HepG2 (cell line): ENCODE results near the gene LTBR. TPM values are rescaled to one million over a fixed set of nuclear protein-coding genes. Genes with fewer than 3 reads are reported as not detected.

Source experiments
- ATAC-seq: fragments of 200-7000 bp; cut with Tn5 transposase; 3 replicates; pipeline ENCODE4 v1.9.1; 2020; ENCODE audit warnings: mild to moderate bottlenecking, moderate library complexity
- BruUV-seq: library from RNA; stranded (reverse); fragments of 400-500 nt; replicated peaks from 2 replicates; lab custom pipeline; 2021; lab: Mats Ljungman, UMichigan
- CTCF ChIA-PET: fragments of 300-600 bp; formaldehyde crosslinking; extraction: SDS; loops from one replicate; lab custom pipeline; 2021; ENCODE audit warnings: low total read pairs, inconsistent platforms, low intra/inter-chr PET ratio; lab: Yijun Ruan, JAX
- POLR2A ChIA-PET: fragments of 350-600 bp; sonication (Branson Sonifier 250); formaldehyde crosslinking; loops from one replicate; lab custom pipeline; 2020; ENCODE audit warnings: antibody characterized with exemption, inconsistent platforms; lab: Yijun Ruan, JAX
- DNase-seq: peaks from one replicate; pipeline ENCODE4 v3.0.0-alpha.2; 2015; ENCODE audit warnings: low spot score
- FAIRE-seq: peaks from 3 replicates; lab custom pipeline; 2011; peaks lifted over from hg19 to GRCh38; lab: Jason Lieb, UNC
- H2AFZ ChIP-seq: one replicate; pipeline ENCODE4 v1.6.1; 2011; ENCODE audit warnings: low read length, inconsistent platforms
- H3K27ac ChIP-seq: fragments of 300-600 bp; 3 replicates; pipeline ENCODE4 v1.8.0; 2011; ENCODE audit warnings: mixed run types, mild to moderate bottlenecking, mixed read lengths, low read length, inconsistent platforms; ENCODE audit not compliant: insufficient read depth; ENCODE audit errors: extremely low read length
- H3K27me3 ChIP-seq, 2 experiments: fragments of 200-600 bp in 1 of 2; 2 replicates in 1 of 2; 3 replicates in 1 of 2; pipeline versions ENCODE4 v1.6.0 to v1.8.0; 2011; ENCODE audit warnings: low read length in 2 of 2, mild to moderate bottlenecking in 2 of 2, moderate library complexity in 2 of 2, inconsistent platforms in 1 of 2; ENCODE audit not compliant: insufficient read depth in 2 of 2, control insufficient read depth in 1 of 2
- H3K36me3 ChIP-seq, 2 experiments: fragments of 200-600 bp in 1 of 2; replicated peaks in 1 of 2; 2 replicates in 1 of 2; 3 replicates in 1 of 2; pipeline versions ENCODE4 v1.5.1 to v1.8.0; 2011; ENCODE audit warnings: low read length in 2 of 2, inconsistent platforms in 1 of 2; ENCODE audit not compliant: insufficient read depth in 2 of 2, control insufficient read depth in 1 of 2
- H3K4me1 ChIP-seq: 2 replicates; pipeline ENCODE4 v1.5.1; 2012; ENCODE audit warnings: low read length, inconsistent platforms; ENCODE audit not compliant: insufficient read depth
- H3K4me2 ChIP-seq: 2 replicates; pipeline ENCODE4 v1.6.0; 2011; ENCODE audit warnings: low read depth, low read length, inconsistent platforms
- H3K4me3 ChIP-seq, 3 experiments: fragments of 200-600 bp in 1 of 3; sonication (generic), shearing (Covaris generic) in 1 of 3; replicated peaks in 1 of 3; 2 replicates each; pipeline ENCODE4 v1.5.1; 2011 to 2016; ENCODE audit warnings: low read length in 3 of 3, inconsistent platforms in 2 of 3, low read depth in 2 of 3, mild to moderate bottlenecking in 2 of 3, control low read depth in 1 of 3, mixed read lengths in 1 of 3; ENCODE audit not compliant: insufficient read depth in 1 of 3
- H3K79me2 ChIP-seq: one replicate; pipeline ENCODE4 v1.6.1; 2011; ENCODE audit warnings: low read length, inconsistent platforms; ENCODE audit not compliant: insufficient read depth
- H3K9ac ChIP-seq: 2 replicates; pipeline ENCODE4 v1.6.0; 2011; ENCODE audit warnings: mild to moderate bottlenecking, low read depth, low read length, inconsistent platforms; ENCODE audit not compliant: insufficient read depth
- H3K9me3 ChIP-seq: 2 replicates; pipeline ENCODE4 v1.5.1; 2012; ENCODE audit warnings: mild to moderate bottlenecking, low read length
- H4K20me1 ChIP-seq: 2 replicates; pipeline ENCODE4 v1.6.0; 2011; ENCODE audit warnings: inconsistent platforms, mild to moderate bottlenecking, low read length, moderate library complexity; ENCODE audit not compliant: insufficient read depth
- IKZF4 ChIP-seq: sonication (generic); formaldehyde crosslinking; IDR thresholded peaks from 2 replicates; pipeline ENCODE4 v1.5.1; 2020; ENCODE audit warnings: borderline replicate concordance, mild to moderate bottlenecking, low read depth, missing genetic modification reagents; ENCODE audit errors: not compliant biosample characterization
- ZBTB20 ChIP-seq: sonication (generic); formaldehyde crosslinking; IDR thresholded peaks from 2 replicates; pipeline ENCODE4 v1.8.1; 2023; ENCODE audit warnings: missing genetic modification reagents, low read depth, mild to moderate bottlenecking, borderline replicate concordance
- ZMYM3 ChIP-seq: sonication (generic); formaldehyde crosslinking; IDR thresholded peaks from 2 replicates; pipeline ENCODE4 v1.5.1; 2020; ENCODE audit warnings: mild to moderate bottlenecking, missing genetic modification reagents
- ZNF121 ChIP-seq: sonication (generic); formaldehyde crosslinking; IDR thresholded peaks from 2 replicates; pipeline ENCODE4 v1.5.0; 2020; ENCODE audit warnings: mild to moderate bottlenecking, missing genetic modification reagents
- ZNF460 ChIP-seq: sonication (generic); formaldehyde crosslinking; IDR thresholded peaks from 2 replicates; pipeline ENCODE4 v1.5.1; 2020; ENCODE audit warnings: missing genetic modification reagents, mild to moderate bottlenecking, borderline replicate concordance
- WGBS: methylation state at CpG from one replicate; pipeline ENCODE4 v1.1.6; 2017; ENCODE audit warnings: low lambda C conversion rate; 5-methylcytosine and 5-hydroxymethylcytosine counted together
- in situ Hi-C: cut with HindIII; loops from 2 replicates; pipeline ENCODE4 v1.10.0; 2017; ENCODE audit warnings: low pct_unique_long_range_greater_than_20kb; ENCODE audit not compliant: extremely low pct_ligation_motif_present
- intact Hi-C: fragments of 100-400 bp; cut with micrococcal nuclease; formaldehyde crosslinking; loops from one replicate; pipeline ENCODE4 v1.10.0; 2022; ENCODE audit not compliant: unreplicated experiment
- polyA plus RNA-seq, 8 experiments: library from polyadenylated mRNA; depleted of rRNA in 3 of 8; stranded (reverse) in 7 of 8; unstranded in 1 of 8; fragments of >200 nt; fragmentation: Illumina TruSeq in 4 of 8; extraction: Trizol in 4 of 8; gene quantifications; 2 replicates each; pipeline versions ENCODE4 v1.2.1 to v1.2.3, GENCODE V29; 2011 to 2016; ENCODE audit warnings: low read depth in 4 of 8, missing spikeins in 1 of 8, mixed read lengths in 1 of 8; ENCODE audit not compliant: insufficient read depth in 1 of 8
- total RNA-seq, 5 experiments: library from RNA; depleted of rRNA; stranded (reverse); fragments of >200 nt; fragmentation: Illumina TruSeq; extraction: Trizol; gene quantifications; 2 replicates each; pipeline ENCODE4 v1.2.3, GENCODE V29; 2016; ENCODE audit warnings: low read depth in 1 of 5

The LTBR gene
- total and polyA plus RNA-seq, 2 of the 13 experiments (the other 11 are each of a cell fraction or from before 2014, with no cell fraction given) = 31.4 to 34.8 TPM

DNA sequence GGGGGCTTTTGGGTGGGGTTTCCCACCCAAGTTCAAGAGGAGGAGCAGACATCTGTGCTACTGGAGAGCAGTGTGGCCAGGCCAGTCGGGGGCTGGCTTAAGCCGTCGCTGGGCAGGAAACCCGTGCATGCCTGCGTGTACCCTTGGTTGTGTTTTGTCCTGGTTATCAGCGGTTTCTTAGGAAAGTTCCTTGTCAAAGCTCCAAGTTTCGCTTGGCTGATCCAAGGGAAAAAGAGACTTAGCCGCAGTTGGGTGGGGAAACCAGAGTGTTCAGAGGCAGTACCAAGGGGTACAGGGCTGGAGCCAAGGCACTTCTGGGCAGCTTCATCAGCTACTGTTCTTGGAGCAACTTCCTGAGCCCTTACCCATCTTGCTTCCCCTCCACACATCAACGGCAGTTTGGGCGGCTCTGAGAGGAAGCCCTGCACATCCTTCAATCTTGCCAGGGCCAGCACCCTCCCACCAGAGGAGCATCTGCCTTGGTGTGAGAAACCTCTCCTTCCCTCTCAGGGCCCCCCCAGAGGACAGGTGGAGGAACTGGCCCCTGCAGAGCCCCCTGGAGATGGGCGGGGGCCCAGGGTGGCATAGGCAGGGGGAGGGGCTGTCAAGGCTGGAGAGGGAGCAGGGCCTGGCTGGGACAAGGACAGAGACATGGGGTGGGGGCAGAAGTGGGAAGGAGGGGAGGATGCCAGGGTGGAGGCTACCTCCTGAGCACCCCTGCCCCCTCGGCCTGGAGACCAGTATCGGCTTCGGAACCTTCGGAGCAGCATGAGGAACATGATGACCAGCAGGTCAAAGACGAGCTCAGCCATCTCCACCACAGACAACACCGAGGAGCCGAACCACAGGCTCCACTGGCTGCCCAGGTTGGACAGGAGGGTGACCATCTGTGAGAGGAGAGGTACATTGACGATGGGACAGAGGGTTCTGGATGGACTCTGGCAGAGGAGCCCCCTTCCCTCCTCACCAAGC, 36.3 kb upstream of the LTBR start:
- Histone ChIP-seq H3K9ac (no peak overlapping the region), H3K27ac (no peak overlapping the region), H3K27me3 (no peaks in the 10 kb centered on the region), H3K4me1 (peaks cover 57% of the 10 kb centered on the region), H3K79me2 (no peaks in the 10 kb centered on the region), H3K4me2 (no peak overlapping the region), H2AFZ (no peak overlapping the region), H3K36me3 (no peaks in the 10 kb centered on the region), H4K20me1 (no peaks in the 10 kb centered on the region), H3K4me3 (no peak overlapping the region), H3K9me3 (no peaks in the 10 kb centered on the region)
- in situ Hi-C loops = no loop called here
- POLR2A ChIA-PET = interaction anchor here (2.4 to 3.5 kb wide), 2 partner anchors 12 to 15 kb away, joined by 26 to 72 read pairs; no protein-coding TSS in a partner anchor
- TF ChIP-seq ZBTB20 (CRISPR knock-in tag) = no peak
- intact Hi-C loops = loop anchor here (10.0 kb wide), 1 partner anchor 187 kb away; the partner anchor contains the start of gene GAPDH
- FAIRE-seq (no peak), ATAC-seq (no peak), DNase-seq (no peak)
- CTCF ChIA-PET = no interaction called here
- WGBS = 93% methylated on average over 16 of the region's 19 CpGs
- BruUV-seq = no TSS peak

GRCh38 chr12:6351622-6352021, 32.3 kb upstream of the LTBR start:
- no peak for DNase-seq
- H4K20me1 ChIP-seq = no peaks in the 10 kb centered on the region
- POLR2A ChIA-PET = interaction anchor here (1.8 to 2.5 kb wide), 2 partner anchors 12 to 15 kb away, joined by 6 to 11 read pairs; no protein-coding TSS in a partner anchor
- H3K4me3 ChIP-seq = no peak overlapping the region
- in situ Hi-C loops (no loop called here), intact Hi-C loops (no loop called here)
- no peak overlapping the region for H2AFZ ChIP-seq
- H3K4me1 ChIP-seq = peaks cover 48% of the 10 kb centered on the region
- no peak overlapping the region for H3K27ac ChIP-seq
- no peaks in the 10 kb centered on the region for H3K79me2 ChIP-seq
- TF ChIP-seq ZMYM3 (CRISPR knock-in tag) (0 out of 2 replicates have a peak, but pooled peaks have one; percentile 43), IKZF4 (CRISPR knock-in tag) (no peak), ZNF121 (CRISPR knock-in tag) (peak; percentile 63; the same call in 1 of the 2 replicates), ZNF460 (CRISPR knock-in tag) (peak; percentile 83)
- H3K4me2 ChIP-seq = no peak overlapping the region
- H3K9me3 ChIP-seq = no peaks in the 10 kb centered on the region
- WGBS = 85% methylated on average over 5 of the region's 5 CpGs
- no peak overlapping the region for H3K9ac ChIP-seq
- ATAC-seq = no peak
- CTCF ChIA-PET = no interaction called here
- no TSS peak for BruUV-seq
- H3K36me3 ChIP-seq = no peaks in the 10 kb centered on the region
- H3K27me3 ChIP-seq = no peaks in the 10 kb centered on the region
- no peak for FAIRE-seq
